ENCODE results near the gene GET3. TPM values are rescaled to one million over a fixed set of nuclear protein-coding genes. Genes with fewer than 3 reads are reported as not detected.

The GET3 gene
- total and polyA plus RNA-seq, 2 of the 4 experiments (the other 2 are of a cell fraction), result 129 to 152 TPM

DNA sequence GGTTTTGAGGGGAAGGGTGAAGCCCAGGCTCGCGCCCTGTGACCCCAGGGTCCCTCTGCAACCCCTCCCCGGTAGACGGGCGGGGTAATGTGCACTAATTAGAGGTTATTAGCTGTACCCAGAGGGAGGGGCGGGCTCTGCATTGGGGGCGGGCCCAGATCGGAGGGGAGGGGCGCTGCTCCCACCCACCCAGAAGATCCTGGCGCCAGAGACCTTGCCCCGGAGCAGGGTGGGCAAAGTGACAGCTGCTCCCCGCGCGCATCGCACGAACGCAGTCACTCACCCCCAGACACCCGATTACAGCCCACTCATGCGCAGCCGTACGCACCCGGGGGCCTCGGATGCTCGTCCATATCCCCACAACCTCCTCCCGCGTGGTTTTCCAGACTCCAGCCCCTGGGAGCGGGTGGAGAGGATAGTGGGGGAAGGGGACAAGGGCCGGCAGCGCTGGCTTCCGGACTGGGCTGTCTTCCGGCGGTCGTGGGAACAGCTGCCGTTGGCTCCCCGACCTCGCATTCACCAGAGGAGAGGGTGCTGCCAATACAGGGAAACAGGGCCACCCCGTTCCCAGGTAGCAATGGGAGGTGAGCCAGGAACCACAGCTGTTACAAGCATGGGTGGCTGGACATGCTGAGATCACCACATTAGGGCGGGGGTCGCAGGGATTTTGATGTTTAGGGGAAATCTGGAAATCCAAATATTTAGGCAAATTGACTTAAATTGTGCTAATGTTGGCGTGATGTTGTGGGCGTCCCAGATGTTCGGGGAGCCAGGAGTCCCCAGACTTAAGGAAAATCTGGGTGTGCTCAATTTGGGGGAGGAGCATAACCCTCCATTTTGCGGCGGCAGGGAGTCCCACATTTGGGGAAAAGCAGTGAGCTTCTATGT is 41.0 kb downstream of the GET3 start:
- 3% methylated on average over 8 of the region's 44 CpGs; no CpG with 5 or more reads in 1 of the 2 experiments for WGBS, 2 experiments (ENCODE audit: extremely low coverage in 2 of 2, insufficient read length in 1 of 2)
- TF ChIP-seq, protein P1, sequence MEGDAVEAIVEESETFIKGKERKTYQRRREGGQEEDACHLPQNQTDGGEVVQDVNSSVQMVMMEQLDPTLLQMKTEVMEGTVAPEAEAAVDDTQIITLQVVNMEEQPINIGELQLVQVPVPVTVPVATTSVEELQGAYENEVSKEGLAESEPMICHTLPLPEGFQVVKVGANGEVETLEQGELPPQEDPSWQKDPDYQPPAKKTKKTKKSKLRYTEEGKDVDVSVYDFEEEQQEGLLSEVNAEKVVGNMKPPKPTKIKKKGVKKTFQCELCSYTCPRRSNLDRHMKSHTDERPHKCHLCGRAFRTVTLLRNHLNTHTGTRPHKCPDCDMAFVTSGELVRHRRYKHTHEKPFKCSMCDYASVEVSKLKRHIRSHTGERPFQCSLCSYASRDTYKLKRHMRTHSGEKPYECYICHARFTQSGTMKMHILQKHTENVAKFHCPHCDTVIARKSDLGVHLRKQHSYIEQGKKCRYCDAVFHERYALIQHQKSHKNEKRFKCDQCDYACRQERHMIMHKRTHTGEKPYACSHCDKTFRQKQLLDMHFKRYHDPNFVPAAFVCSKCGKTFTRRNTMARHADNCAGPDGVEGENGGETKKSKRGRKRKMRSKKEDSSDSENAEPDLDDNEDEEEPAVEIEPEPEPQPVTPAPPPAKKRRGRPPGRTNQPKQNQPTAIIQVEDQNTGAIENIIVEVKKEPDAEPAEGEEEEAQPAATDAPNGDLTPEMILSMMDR (conservative IDR thresholded peaks at IDR 0.05; ENCODE audit: low read depth, low read length), result no peak
- TF ChIP-seq CEBPB (IDR thresholded peaks at IDR 0.05; ENCODE audit: low read depth, low read length) (no peak), RCOR1 (IDR thresholded peaks at IDR 0.05; ENCODE audit: insufficient replicate concordance, low read length) (no peak), NFE2L2 (IDR thresholded peaks at IDR 0.05; ENCODE audit: low read depth, low read length) (peak; percentile 2; the same call in 1 of the 2 replicates), MAFK (IDR thresholded peaks at IDR 0.05; ENCODE audit: low read depth, low read length) (no peak), RAD21 (IDR thresholded peaks at IDR 0.05; ENCODE audit: low read length) (no peak), MXI1 (IDR thresholded peaks at IDR 0.05; ENCODE audit: borderline replicate concordance, low read depth, low read length) (0 out of 2 replicates have a peak, but pooled peaks have one; percentile 40), FOS (IDR thresholded peaks at IDR 0.05; ENCODE audit: low read depth, low read length) (0 out of 2 replicates have a peak, but pooled peaks have one; percentile 2), CHD1 (IDR thresholded peaks at IDR 0.05; ENCODE audit: low read depth, low read length) (no peak), RFX5 (IDR thresholded peaks at IDR 0.05; ENCODE audit: low read depth, low read length) (no peak), SMC3 (IDR thresholded peaks at IDR 0.05; ENCODE audit: low read depth, low read length) (no peak), MAZ (IDR thresholded peaks at IDR 0.05; ENCODE audit: borderline replicate concordance, low read depth, low read length) (peak; percentile 53)
- TF ChIP-seq, protein P2, sequence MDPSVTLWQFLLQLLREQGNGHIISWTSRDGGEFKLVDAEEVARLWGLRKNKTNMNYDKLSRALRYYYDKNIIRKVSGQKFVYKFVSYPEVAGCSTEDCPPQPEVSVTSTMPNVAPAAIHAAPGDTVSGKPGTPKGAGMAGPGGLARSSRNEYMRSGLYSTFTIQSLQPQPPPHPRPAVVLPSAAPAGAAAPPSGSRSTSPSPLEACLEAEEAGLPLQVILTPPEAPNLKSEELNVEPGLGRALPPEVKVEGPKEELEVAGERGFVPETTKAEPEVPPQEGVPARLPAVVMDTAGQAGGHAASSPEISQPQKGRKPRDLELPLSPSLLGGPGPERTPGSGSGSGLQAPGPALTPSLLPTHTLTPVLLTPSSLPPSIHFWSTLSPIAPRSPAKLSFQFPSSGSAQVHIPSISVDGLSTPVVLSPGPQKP (IDR thresholded peaks at IDR 0.05; ENCODE audit: borderline replicate concordance, low read depth, low read length), result no peak

More for the DNA sequence above, 41.0 kb downstream of the GET3 start:
- in situ Hi-C loops (cut with MboI; ENCODE audit: low sequenced_read_pairs) (loop anchor here (25.0 kb wide), 1 partner anchor 1059 kb away; no protein-coding TSS in a partner anchor), intact Hi-C loops (cut with micrococcal nuclease) (no loop called here), dilution Hi-C loops (cut with HindIII; ENCODE audit: low sequenced_read_pairs, unreplicated experiment) (no loop called here)
- DNase-seq (peak; percentile 75), ATAC-seq (ENCODE audit: low read depth) (peak; percentile 41)
- Histone ChIP-seq H3K9me1 (ENCODE audit: insufficient read depth, low read length) (peaks cover 26% of the 10 kb centered on the region), H4K5ac (ENCODE audit: low read depth, low read length) (peak overlapping the region; percentile 88), H3K23ac (ENCODE audit: low read depth, low read length) (peak overlapping the region; percentile 95), H2AK5ac (ENCODE audit: low read depth, low read length) (peak overlapping the region; percentile 99), H3K18ac (ENCODE audit: low read depth, low read length) (peak overlapping the region; percentile 87), H3K4ac (ENCODE audit: low read depth, low read length) (peak overlapping the region; percentile 99), H2BK120ac (ENCODE audit: low read depth, low read length) (peak overlapping the region; percentile 95), H4K20me1 (ENCODE audit: insufficient read depth, low read length) (peaks cover 3% of the 10 kb centered on the region; the same call in 1 of the 2 replicates), H3K14ac (replicated peaks; ENCODE audit: low read depth, low read length) (peak overlapping the region; percentile 96), H3K9me3 (ENCODE audit: control insufficient read depth, insufficient read depth, low read length) (no peaks in the 10 kb centered on the region), H4K8ac (ENCODE audit: low read depth in 2 of 2, low read length in 2 of 2) (peak overlapping the region; percentile 98 to 99), H3K56ac (ENCODE audit: extremely low read depth, insufficient read depth, low read length) (peak overlapping the region; percentile 79), H2AK9ac (replicated peaks; ENCODE audit: low read depth, low read length, poor library complexity) (peak overlapping the region; percentile 98), H3K4me3 (ENCODE audit: insufficient read depth, low read depth, low read length) (peak overlapping the region; percentile 62), H2BK20ac (ENCODE audit: low read depth, low read length) (peak overlapping the region; percentile 28), H3K36me3 (ENCODE audit: control insufficient read depth, insufficient read depth, low read length) (no peaks in the 10 kb centered on the region), H3K9ac (ENCODE audit: low read depth, low read length) (peak overlapping the region; percentile 56), H3K4me2 (ENCODE audit: low read depth, low read length) (peak overlapping the region; percentile 84), H2BK5ac (ENCODE audit: low read depth, low read length, poor library complexity, severe bottlenecking) (peak overlapping the region; percentile 88), H3K27me3 (ENCODE audit: control insufficient read depth, insufficient read depth, low read length) (no peaks in the 10 kb centered on the region), H3K79me1 (ENCODE audit: low read depth in 1 of 2, low read length in 2 of 2) (peaks cover 0 to 44% of the 10 kb centered on the region in 2 experiments; a peak in 3 of 4 replicates), H2AFZ (replicated peaks; ENCODE audit: low read length, poor library complexity) (peak overlapping the region; percentile 98), H2BK15ac (ENCODE audit: low read depth, low read length) (peak overlapping the region; percentile 91; the same call in 2 of the 3 replicates), H4K91ac (ENCODE audit: insufficient read depth, low read depth, low read length) (peak overlapping the region; percentile 98), H3K4me1 (ENCODE audit: control insufficient read depth, insufficient read depth, low read length) (peaks cover 30% of the 10 kb centered on the region), H3K27ac (ENCODE audit: insufficient read depth, low read length) (peak overlapping the region; percentile 82)
- CTCF ChIA-PET, result interaction anchor here (1.1 to 2.9 kb wide), 6 partner anchors 11 to 69 kb away, joined by 3 to 23 read pairs (median 12); partner anchors contain the start of gene JUNB
- BruUV-seq (replicated peaks), result no TSS peak
- POLR2A ChIA-PET (ENCODE audit: unreplicated experiment), result interaction anchor here (1.0 to 2.5 kb wide), 3 partner anchors 13 to 17 kb away, joined by 9 to 13 read pairs (median 11); partner anchors contain the start of gene JUNB
